Lung (tissue), 12 donors: Measurements from ENCODE around the gene CPNE7. TPM values are rescaled to one million over a fixed set of nuclear protein-coding genes. Genes with fewer than 3 reads are reported as not detected.
A peak's percentile ranks its signal among the peaks of the same experiment; 100 is the strongest.

Source experiments
- ATAC-seq: fragments of 200-7000 bp; cut with Tn5 transposase; one replicate; pipeline ENCODE4 v1.9.1; 2020; ENCODE audit warnings: moderate number of reproducible peaks; ENCODE audit not compliant: insufficient read depth, low FRiP score
- DNase-seq, 3 donors: peaks; one replicate each; pipeline ENCODE4 v3.0.0-alpha.2; 2013 to 2017
- H3K27ac ChIP-seq, 2 donors: one replicate each; pipeline ENCODE4 v1.5.1; 2013; ENCODE audit warnings: mild to moderate bottlenecking in 2 of 2, moderate library complexity in 2 of 2, control low read depth in 1 of 2, inconsistent platforms in 1 of 2, low read depth in 1 of 2, low read length in 1 of 2
- H3K27me3 ChIP-seq, 3 donors: one replicate each; pipeline ENCODE4 v1.5.1; 2013; ENCODE audit warnings: low read length in 2 of 3; ENCODE audit not compliant: control insufficient read depth in 3 of 3, insufficient read depth in 3 of 3
- H3K36me3 ChIP-seq, 4 donors: one replicate each; pipeline ENCODE4 v1.5.1; 2013; ENCODE audit warnings: low read length in 4 of 4, mild to moderate bottlenecking in 1 of 4, moderate library complexity in 1 of 4; ENCODE audit not compliant: control insufficient read depth in 4 of 4, insufficient read depth in 4 of 4
- H3K4me1 ChIP-seq, 5 donors: one replicate each; pipeline ENCODE4 v1.5.1; 2013; ENCODE audit warnings: low read length in 5 of 5, mild to moderate bottlenecking in 2 of 5, moderate library complexity in 1 of 5; ENCODE audit not compliant: control insufficient read depth in 5 of 5, insufficient read depth in 5 of 5
- H3K4me3 ChIP-seq: one replicate; pipeline ENCODE4 v1.5.1; 2013; ENCODE audit warnings: mild to moderate bottlenecking, control low read depth, moderate library complexity
- H3K9ac ChIP-seq, 2 donors: one replicate each; pipeline ENCODE4 v1.5.1; 2013; ENCODE audit warnings: low read length in 2 of 2, control low read depth in 1 of 2; ENCODE audit not compliant: insufficient read depth in 1 of 2
- H3K9me3 ChIP-seq, 4 donors: one replicate each; pipeline ENCODE4 v1.5.1; 2013; ENCODE audit warnings: low read length in 3 of 4, mild to moderate bottlenecking in 1 of 4, moderate library complexity in 1 of 4; ENCODE audit not compliant: control insufficient read depth in 4 of 4, insufficient read depth in 3 of 4
- CTCF ChIP-seq: IDR thresholded peaks from 2 replicates; pipeline ENCODE4 v1.5.1; 2012; ENCODE audit warnings: mild to moderate bottlenecking; ENCODE audit errors: control extremely low read depth, extremely low read depth
- WGBS, 2 donors: extraction: QIAGEN DNeasy Blood & Tissue Kit; methylation state at CpG; one replicate each; pipeline ENCODE4 v1.1.7; 2013; 5-methylcytosine and 5-hydroxymethylcytosine counted together
- polyA plus RNA-seq, 2 donors: library from polyadenylated mRNA; stranded (reverse); fragments of 200-250 nt; gene quantifications; one replicate each; pipeline ENCODE4 v1.2.1, GENCODE V29; 2013
- total RNA-seq, 2 donors: library from RNA; depleted of rRNA in 1 of 2; stranded (reverse); fragments of >200 nt in 1 of 2; gene quantifications; one replicate each; pipeline ENCODE4 v1.2.1, GENCODE V29; 2014 to 2021
- donor health status: control.
- donor health status: control.
- donor health status: Bipolar disorder and iron deficiency.
- donor health status: healthy.
- donor health status: DM: yes; HTN: yes; CAD: no.

The CPNE7 gene
- total and polyA plus RNA-seq, 4 donors: 0.65 to 2.2 (median 1.2) TPM

GRCh38 chr16:89613231-89613953 is 37.8 kb downstream of the CPNE7 start, which contains the start of gene DPEP1:
Gene DPEP1 (plus strand): TSS chr16:89613642. CDS start chr16:89630411, 16,769 bp downstream.
- no peak within 1 kb of the TSS for H3K27ac ChIP-seq

DNA sequence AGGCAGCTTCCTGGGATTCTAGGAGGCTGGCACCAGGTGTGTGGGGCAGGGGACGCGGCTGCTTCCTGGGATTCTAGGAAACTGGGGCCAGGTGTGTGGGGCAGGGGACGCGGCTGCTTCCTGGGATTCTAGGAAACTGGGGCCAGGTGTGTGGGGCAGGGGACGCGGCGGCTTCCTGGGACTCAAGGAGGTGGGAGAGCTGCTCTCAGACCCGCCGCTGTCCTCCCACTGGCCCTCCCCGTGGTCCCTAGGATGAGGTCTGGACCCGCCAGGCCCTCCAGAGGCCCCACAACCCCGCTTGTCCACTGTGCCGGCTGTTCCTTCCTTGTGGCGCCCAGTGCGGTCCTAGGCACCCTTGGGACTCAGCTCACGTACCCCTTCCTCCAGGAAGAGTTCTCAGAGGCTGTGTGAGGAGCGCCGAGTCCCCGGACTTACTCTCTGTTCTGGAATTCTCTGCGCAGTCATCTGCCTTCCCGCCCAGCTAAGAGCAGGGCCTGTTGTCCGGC is 38.4 kb downstream of the CPNE7 start:
- 91 to 96% methylated on average over 20 to 22 of the region's 22 CpGs for WGBS, 2 donors
- no peak overlapping the region for H3K9ac ChIP-seq
- no peaks in the 10 kb centered on the region for H3K27me3 ChIP-seq
- H3K4me1 ChIP-seq: peaks cover 0 to 10% (median 3%) of the 10 kb centered on the region in 5 donors
- H3K36me3 ChIP-seq: no peaks in the 10 kb centered on the region
- H3K9me3 ChIP-seq: peaks cover 0 to 2% (median 0%) of the 10 kb centered on the region in 4 donors
- DNase-seq: no peak
- no peak for TF ChIP-seq CTCF
- H3K27ac ChIP-seq: no peak overlapping the region
- H3K4me3 ChIP-seq: no peak overlapping the region
- no peak for ATAC-seq

More at GRCh38 chr16:89613231-89613953, 37.8 kb downstream of the CPNE7 start, which contains the start of gene DPEP1:
- no peaks in the 10 kb centered on the region for H3K27me3 ChIP-seq
- no peak within 1 kb of the TSS for H3K9ac ChIP-seq
- no peak within 1 kb of the TSS for H3K4me3 ChIP-seq
- no peak for ATAC-seq
- H3K9me3 ChIP-seq: peaks cover 0 to 2% (median 0%) of the 10 kb centered on the region in 4 donors
- no peak for TF ChIP-seq CTCF
- peaks cover 0 to 8% (median 2%) of the 10 kb centered on the region in 5 donors for H3K4me1 ChIP-seq
- DNase-seq: peak in 2 of 3 donors; percentile 28 to 33
- 63 to 69% methylated on average over 19 of the region's 19 CpGs for WGBS, 2 donors
- H3K36me3 ChIP-seq: no peaks in the 10 kb centered on the region

- H3K4me1 ChIP-seq: peaks cover 0 to 14% (median 3%) of the 10 kb centered on the region in 5 donors
- ATAC-seq: no peak
- H3K9ac ChIP-seq: no peak overlapping the region
- WGBS, 2 donors: 86 to 90% methylated on average over 13 of the region's 13 CpGs
- peaks cover 0 to 2% (median 0%) of the 10 kb centered on the region in 4 donors for H3K9me3 ChIP-seq
- H3K4me3 ChIP-seq: no peak overlapping the region
- H3K27ac ChIP-seq: no peak overlapping the region
- DNase-seq: no peak
- no peaks in the 10 kb centered on the region for H3K36me3 ChIP-seq
- TF ChIP-seq CTCF: no peak
- H3K27me3 ChIP-seq: no peaks in the 10 kb centered on the region
Observed at GRCh38 chr16:89615176-89615575, 39.6 kb downstream of the CPNE7 start.
